ENCODE measurements around the gene ADAMTS9. TPM values are rescaled to one million over a fixed set of nuclear protein-coding genes. Genes with fewer than 3 reads are reported as not detected.
A peak's percentile ranks its signal among the peaks of the same experiment; 100 is the strongest.
"Not testable (repeated sequence)": the region's sequence is repeated elsewhere in the genome, so short reads cannot be mapped to it uniquely, and the experiment has no call there.

The ADAMTS9 gene
- total and polyA plus RNA-seq, 11 donors = 11.3 to 74.4 (median 18.8) TPM

- H3K27me3 ChIP-seq = no peaks in the 10 kb centered on the region
- H3K9me3 ChIP-seq = no peaks in the 10 kb centered on the region
- WGBS, 4 donors = 94 to 96% (median 95%) methylated on average over 14 to 15 of the region's 15 CpGs
- no peak for TF ChIP-seq POLR2A (IDR thresholded peaks at IDR 0.05)
- TF ChIP-seq CTCF (IDR thresholded peaks at IDR 0.05) = no peak
- no peak overlapping the region for H3K4me3 ChIP-seq
- intact Hi-C loops (cut with DNase I) = no loop called here
- H3K36me3 ChIP-seq = peaks cover 0 to 66% (median 36%) of the 10 kb centered on the region in 9 donors
- DNase-seq (no peak), ATAC-seq (no peak)
- H3K4me1 ChIP-seq = peaks cover 0 to 20% (median 12%) of the 10 kb centered on the region in 12 donors
- peak overlapping the region in 1 of 12 donors; percentile 84 for H3K27ac ChIP-seq
Observed at GRCh38 chr3:64550745-64551144, 137.1 kb downstream of the ADAMTS9 start.

GRCh38 chr3:64549869-64550268 lies 137.9 kb downstream of the ADAMTS9 start:
- no peak for ATAC-seq
- Histone ChIP-seq H3K27ac (peak overlapping the region in 1 of 12 donors; percentile 84), H3K36me3 (peaks cover 0 to 62% (median 33%) of the 10 kb centered on the region in 9 donors), H3K9me3 (no peaks in the 10 kb centered on the region), H3K27me3 (no peaks in the 10 kb centered on the region), H3K4me3 (no peak overlapping the region), H3K4me1 (peaks cover 0 to 20% (median 12%) of the 10 kb centered on the region in 12 donors)
- WGBS, 4 donors = 92 to 94% (median 93%) methylated on average over 3 of the region's 3 CpGs
- TF ChIP-seq CTCF (IDR thresholded peaks at IDR 0.05) (no peak), POLR2A (IDR thresholded peaks at IDR 0.05) (no peak)
- no peak for DNase-seq
- intact Hi-C loops (cut with DNase I) = no loop called here

- no peaks in the 10 kb centered on the region for H3K27me3 ChIP-seq
- H3K9me3 ChIP-seq = no peaks in the 10 kb centered on the region
- ATAC-seq (peak; percentile 80 to 87 (median 85)), DNase-seq (peak in 4 of 5 donors; percentile 44 to 63 (median 54))
- 48 to 64% (median 56%) methylated on average over 6 of the region's 6 CpGs for WGBS, 4 donors
- H3K4me3 ChIP-seq = no peak overlapping the region
- TF ChIP-seq POLR2A (IDR thresholded peaks at IDR 0.05) = no peak
- TF ChIP-seq CTCF (IDR thresholded peaks at IDR 0.05) = no peak
- H3K4me1 ChIP-seq = peaks cover 0 to 20% (median 12%) of the 10 kb centered on the region in 12 donors
- intact Hi-C loops (cut with DNase I) = no loop called here
- H3K27ac ChIP-seq = peak overlapping the region in 5 of 12 donors; percentile 9 to 84 (median 47)
- H3K36me3 ChIP-seq = peaks cover 0 to 52% (median 30%) of the 10 kb centered on the region in 9 donors
Observed at GRCh38 chr3:64548200-64548889, 139.5 kb downstream of the ADAMTS9 start.

- intact Hi-C loops (cut with DNase I) = no loop called here
- TF ChIP-seq CTCF (IDR thresholded peaks at IDR 0.05) = no peak
- TF ChIP-seq POLR2A (IDR thresholded peaks at IDR 0.05) = no peak
- H3K4me3 ChIP-seq = no peak overlapping the region
- WGBS, 4 donors = 95 to 98% (median 96%) methylated on average over 8 of the region's 8 CpGs
- ATAC-seq (no peak), DNase-seq (no peak)
- H3K9me3 ChIP-seq = no peaks in the 10 kb centered on the region
- peak overlapping the region in 1 of 12 donors; percentile 84 for H3K27ac ChIP-seq
- no peaks in the 10 kb centered on the region for H3K27me3 ChIP-seq
- peaks cover 0 to 20% (median 12%) of the 10 kb centered on the region in 12 donors for H3K4me1 ChIP-seq
- H3K36me3 ChIP-seq = peaks cover 0 to 47% (median 31%) of the 10 kb centered on the region in 9 donors
Observed at GRCh38 chr3:64546856-64547255, 140.9 kb downstream of the ADAMTS9 start.

GRCh38 chr3:64545239-64545638 lies 142.6 kb downstream of the ADAMTS9 start:
- WGBS, 4 donors = 95 to 98% (median 97%) methylated on average over 3 of the region's 3 CpGs
- Histone ChIP-seq H3K4me1 (peaks cover 0 to 22% (median 12%) of the 10 kb centered on the region in 12 donors), H3K36me3 (peaks cover 0 to 52% (median 39%) of the 10 kb centered on the region in 9 donors)
- H3K27me3 ChIP-seq; H3K4me3 ChIP-seq; ATAC-seq; H3K9me3 ChIP-seq; H3K27ac ChIP-seq; DNase-seq; intact Hi-C loops (cut with DNase I): not testable (repeated sequence)

Measured in heart left ventricle (tissue), 16 donors.